H9 (cell line): ENCODE measurements around the gene CPB2. TPM values are rescaled to one million over a fixed set of nuclear protein-coding genes. Genes with fewer than 3 reads are reported as not detected.

Experiments used
- DNase-seq: peaks from one replicate; pipeline ENCODE4 v3.0.0-alpha.2; 2017
- H2AFZ ChIP-seq: one replicate; pipeline ENCODE4 v1.6.1; 2013; ENCODE audit warnings: mild to moderate bottlenecking, low read length, control low read depth, moderate library complexity
- H2AK5ac ChIP-seq: 2 replicates; pipeline ENCODE4 v1.6.1; 2013; ENCODE audit warnings: low read length, control low read depth, mixed read lengths; ENCODE audit not compliant: insufficient read length
- H2BK120ac ChIP-seq: one replicate; pipeline ENCODE4 v1.6.1; 2013; ENCODE audit warnings: low read depth, mild to moderate bottlenecking, low read length, control low read depth, inconsistent platforms; ENCODE audit not compliant: poor library complexity, severe bottlenecking
- H2BK12ac ChIP-seq: 2 replicates; pipeline ENCODE4 v1.6.1; 2013; ENCODE audit warnings: low read length, control low read depth, mixed read lengths, low read depth; ENCODE audit not compliant: insufficient read length
- H2BK15ac ChIP-seq: 2 replicates; pipeline ENCODE4 v1.6.1; 2013; ENCODE audit warnings: low read depth, low read length, control low read depth
- H2BK20ac ChIP-seq: one replicate; pipeline ENCODE4 v1.6.1; 2013; ENCODE audit warnings: low read depth, mild to moderate bottlenecking, low read length, control low read depth, inconsistent platforms; ENCODE audit not compliant: poor library complexity, severe bottlenecking
- H2BK5ac ChIP-seq: 2 replicates; pipeline ENCODE4 v1.6.1; 2013; ENCODE audit warnings: low read length, control low read depth, mixed read lengths; ENCODE audit not compliant: insufficient read length
- H3K14ac ChIP-seq: 2 replicates; pipeline ENCODE4 v1.6.1; 2013; ENCODE audit warnings: low read length, control low read depth; ENCODE audit not compliant: insufficient read depth
- H3K18ac ChIP-seq: 2 replicates; pipeline ENCODE4 v1.6.1; 2013; ENCODE audit warnings: low read depth, mild to moderate bottlenecking, mixed read lengths, low read length, control low read depth; ENCODE audit not compliant: insufficient read length
- H3K23ac ChIP-seq: 2 replicates; pipeline ENCODE4 v1.6.1; 2013; ENCODE audit warnings: low read length, control low read depth, mixed read lengths, low read depth; ENCODE audit not compliant: insufficient read length
- H3K23me2 ChIP-seq: 2 replicates; pipeline ENCODE4 v1.6.1; 2013; ENCODE audit warnings: low read depth, mild to moderate bottlenecking, mixed read lengths, low read length, control low read depth; ENCODE audit not compliant: insufficient read length, poor library complexity, severe bottlenecking
- H3K27ac ChIP-seq: 2 replicates; pipeline ENCODE4 v1.5.1; 2013; ENCODE audit warnings: low read length, control low read depth, mixed read lengths, low read depth; ENCODE audit not compliant: insufficient read length
- H3K27me3 ChIP-seq: 2 replicates; pipeline ENCODE4 v1.6.1; 2013; ENCODE audit warnings: low read length, control low read depth, inconsistent platforms; ENCODE audit not compliant: insufficient read depth
- H3K4ac ChIP-seq: 2 replicates; pipeline ENCODE4 v1.6.1; 2013; ENCODE audit warnings: low read depth, mild to moderate bottlenecking, control low read depth, inconsistent platforms, low read length, moderate library complexity
- H3K4me1 ChIP-seq: 2 replicates; pipeline ENCODE4 v1.6.1; 2013; ENCODE audit warnings: low read length, control low read depth, inconsistent platforms; ENCODE audit not compliant: insufficient read depth
- H3K4me2 ChIP-seq: 2 replicates; pipeline ENCODE4 v1.6.1; 2013; ENCODE audit warnings: low read length, control low read depth, mixed read lengths; ENCODE audit not compliant: insufficient read length, insufficient read depth
- H3K56ac ChIP-seq: 2 replicates; pipeline ENCODE4 v1.6.1; 2013; ENCODE audit warnings: low read depth, mild to moderate bottlenecking, mixed read lengths, low read length, control low read depth; ENCODE audit not compliant: insufficient read length
- H3K79me1 ChIP-seq: 2 replicates; pipeline ENCODE4 v1.6.1; 2013; ENCODE audit warnings: low read depth, mild to moderate bottlenecking, moderate library complexity, low read length, control low read depth, inconsistent platforms; ENCODE audit not compliant: insufficient read depth, poor library complexity, severe bottlenecking
- H3K79me2 ChIP-seq: 2 replicates; pipeline ENCODE4 v1.6.1; 2013; ENCODE audit warnings: low read length, control low read depth, inconsistent platforms; ENCODE audit not compliant: insufficient read depth
- H3K9ac ChIP-seq: 2 replicates; pipeline ENCODE4 v1.6.1; 2013; ENCODE audit warnings: low read length, control low read depth, mixed read lengths; ENCODE audit not compliant: insufficient read length; ENCODE audit errors: extremely low read depth
- H3K9me3 ChIP-seq: one replicate; pipeline ENCODE4 v1.6.1; 2013; ENCODE audit warnings: low read depth, low read length, inconsistent platforms; ENCODE audit not compliant: control insufficient read depth
- H3T11ph ChIP-seq: one replicate; pipeline ENCODE4 v1.6.1; 2013; ENCODE audit warnings: mild to moderate bottlenecking, low read length, control low read depth, inconsistent platforms
- H4K20me1 ChIP-seq: one replicate; pipeline ENCODE4 v1.6.1; 2013; ENCODE audit not compliant: control insufficient read depth, insufficient read length, insufficient read depth
- H4K5ac ChIP-seq: 2 replicates; pipeline ENCODE4 v1.6.1; 2013; ENCODE audit warnings: low read depth, mild to moderate bottlenecking, mixed read lengths, low read length, control low read depth; ENCODE audit not compliant: insufficient read length
- H4K8ac ChIP-seq: replicated peaks from 2 replicates; pipeline ENCODE4 v1.6.1; 2013; ENCODE audit warnings: low read length, control low read depth, mixed read lengths, low read depth; ENCODE audit not compliant: insufficient read length
- H4K91ac ChIP-seq: 2 replicates; pipeline ENCODE4 v1.6.1; 2013; ENCODE audit warnings: low read depth, mild to moderate bottlenecking, moderate library complexity, mixed read lengths, low read length, control low read depth; ENCODE audit not compliant: insufficient read length
- H3K27ac Mint-ChIP-seq, 3 experiments: 2 replicates in 2 of 3; 3 replicates in 1 of 3; pipeline ENCODE4 v1.8.0; 2020 to 2021; ENCODE audit warnings: mixed read lengths in 3 of 3, mild to moderate bottlenecking in 1 of 3, moderate library complexity in 1 of 3
- H3K27me3 Mint-ChIP-seq: 2 replicates; pipeline ENCODE4 v1.8.0; 2021; ENCODE audit warnings: low read depth, mild to moderate bottlenecking, moderate library complexity, mixed read lengths
- H3K36me3 Mint-ChIP-seq, 3 experiments: 2 replicates in 2 of 3; 3 replicates in 1 of 3; pipeline ENCODE4 v1.8.0; 2020 to 2021; ENCODE audit warnings: low read depth in 3 of 3, mixed read lengths in 3 of 3; ENCODE audit not compliant: insufficient read depth in 1 of 3
- H3K4me1 Mint-ChIP-seq, 2 experiments: 2 replicates each; pipeline ENCODE4 v1.8.0; 2020; ENCODE audit warnings: mixed read lengths in 2 of 2
- H3K4me3 Mint-ChIP-seq, 2 experiments: 2 replicates in 1 of 2; 3 replicates in 1 of 2; pipeline ENCODE4 v1.8.0; 2020 to 2021; ENCODE audit warnings: mild to moderate bottlenecking in 2 of 2, mixed read lengths in 2 of 2, moderate library complexity in 1 of 2
- H3K9me3 Mint-ChIP-seq, 2 experiments: 2 replicates in 1 of 2; 3 replicates in 1 of 2; pipeline ENCODE4 v1.8.0; 2020; ENCODE audit warnings: mild to moderate bottlenecking in 2 of 2, mixed read lengths in 2 of 2, moderate library complexity in 1 of 2
- CTCF ChIP-seq: fragments of 200-600 bp; sonication (generic); conservative IDR thresholded peaks from 3 replicates; pipeline ENCODE4 v1.8.0; 2021; ENCODE audit warnings: antibody characterized with exemption, mild to moderate bottlenecking
- WGBS: extraction: QIAGEN DNeasy Blood & Tissue Kit; methylation state at CpG from one replicate; pipeline ENCODE4 v1.1.7; 2013; ENCODE audit warnings: missing lambda C conversion rate, low lambda C conversion rate, mixed read lengths; ENCODE audit not compliant: insufficient read length; ENCODE audit errors: extremely low coverage; 5-methylcytosine and 5-hydroxymethylcytosine counted together
- total RNA-seq: library from RNA; stranded (reverse); gene quantifications from 2 replicates; pipeline ENCODE4 v1.2.1, GENCODE V29; 2021

Gene CPB2
- total RNA-seq, 1 experiment from 2014 or later, result not detected

- Histone ChIP-seq H3K79me1 (no peaks in the 10 kb centered on the region), H4K20me1 (no peaks in the 10 kb centered on the region), H4K8ac (no peak overlapping the region), H3K14ac (no peak overlapping the region), H3K23ac (no peak overlapping the region), H3K18ac (no peak overlapping the region), H4K91ac (no peak overlapping the region), H2AK5ac (no peak overlapping the region), H2BK12ac (no peak overlapping the region), H3K4me2 (no peak overlapping the region), H2BK5ac (no peak overlapping the region), H3K27me3 (no peaks in the 10 kb centered on the region), H4K5ac (no peak overlapping the region), H3K23me2 (no peaks in the 10 kb centered on the region), H3K27ac (no peak overlapping the region), H2AFZ (no peak overlapping the region), H3K9ac (no peak overlapping the region), H3K4me1 (0 out of 2 replicates have a peak, but pooled peaks cover 2% of the 10 kb centered on the region), H3K56ac (no peak overlapping the region), H3T11ph (no peak overlapping the region), H3K9me3 (no peaks in the 10 kb centered on the region), H3K79me2 (no peaks in the 10 kb centered on the region), H2BK20ac (no peak overlapping the region), H2BK15ac (no peak overlapping the region), H2BK120ac (no peak overlapping the region), H3K4ac (no peak overlapping the region)
- no CpG with 5 or more reads among the region's 1 CpG for WGBS
- no peak for TF ChIP-seq CTCF
- Mint-ChIP-seq H3K36me3 (no peaks in the 10 kb centered on the region), H3K4me1 (peaks cover 8 to 9% of the 10 kb centered on the region in 2 experiments), H3K4me3 (no peak overlapping the region), H3K27ac (no peak overlapping the region), H3K27me3 (no peaks in the 10 kb centered on the region), H3K9me3 (no peaks in the 10 kb centered on the region)
- DNase-seq, result no peak
These were observed 45.4 kb upstream of the CPB2 start for GRCh38 chr13:46150134-46150693.
